ENCODE data around the gene FUT3. TPM values are rescaled to one million over a fixed set of nuclear protein-coding genes. Genes with fewer than 3 reads are reported as not detected.

Gene FUT3
- total RNA-seq, 2 experiments from 2014 or later, result not detected

DNA sequence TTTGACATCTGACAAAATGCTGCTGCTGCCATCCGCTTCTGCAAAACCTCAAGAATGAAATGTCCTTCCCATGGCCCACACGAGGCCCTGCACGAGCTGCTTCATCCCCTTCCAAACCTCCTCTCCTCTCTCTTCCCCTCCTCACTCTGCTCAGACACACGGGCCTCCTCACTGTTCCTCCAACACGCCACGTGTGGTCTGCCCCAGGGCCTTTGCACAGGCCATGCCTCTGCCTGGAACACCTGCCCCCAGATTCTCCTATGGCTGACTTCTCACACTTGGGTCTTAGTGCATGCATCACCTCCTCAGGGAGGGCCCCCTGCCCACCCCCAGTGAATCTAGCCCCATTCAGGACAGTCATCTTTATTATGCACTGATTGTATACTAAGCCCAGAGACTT lies 30.5 kb downstream of the FUT3 start:
- no peak for DNase-seq
- Mint-ChIP-seq H3K9me3 (ENCODE audit: low read depth) (no peaks in the 10 kb centered on the region), H3K4me3 (no peak overlapping the region), H3K4me1 (no peaks in the 10 kb centered on the region), H3K27ac (no peak overlapping the region), H3K27me3 (peaks cover 3% of the 10 kb centered on the region), H3K36me3 (no peaks in the 10 kb centered on the region)
- no peak for ATAC-seq
- CTCF ChIA-PET, result interaction anchor here (0.6 kb wide), 1 partner anchor 15 kb away, joined by 3 read pairs; no protein-coding TSS in a partner anchor

GRCh38 chr19:5818594-5818993 lies 32.7 kb downstream of the FUT3 start:
- DNase-seq (no peak), ATAC-seq (no peak)
- CTCF ChIA-PET, result interaction anchor here (0.7 kb wide), 1 partner anchor 11 kb away, joined by 3 read pairs; no protein-coding TSS in a partner anchor
- Mint-ChIP-seq H3K36me3 (no peaks in the 10 kb centered on the region), H3K27me3 (peaks cover 3% of the 10 kb centered on the region), H3K9me3 (ENCODE audit: low read depth) (no peaks in the 10 kb centered on the region), H3K27ac (no peak overlapping the region), H3K4me1 (no peaks in the 10 kb centered on the region), H3K4me3 (no peak overlapping the region)

GRCh38 chr19:5817218-5817617 lies 34.0 kb downstream of the FUT3 start:
- Mint-ChIP-seq H3K9me3 (ENCODE audit: low read depth) (no peaks in the 10 kb centered on the region), H3K27me3 (peaks cover 3% of the 10 kb centered on the region), H3K4me1 (no peaks in the 10 kb centered on the region), H3K27ac (no peak overlapping the region), H3K4me3 (no peak overlapping the region), H3K36me3 (no peaks in the 10 kb centered on the region)
- ATAC-seq, result no peak
- DNase-seq, result no peak
- CTCF ChIA-PET, result no interaction called here

- H3K4me1 Mint-ChIP-seq, result no peaks in the 10 kb centered on the region
- H3K36me3 Mint-ChIP-seq, result no peaks in the 10 kb centered on the region
- H3K9me3 Mint-ChIP-seq (ENCODE audit: low read depth), result no peaks in the 10 kb centered on the region
- CTCF ChIA-PET, result no interaction called here
- DNase-seq (no peak), ATAC-seq (no peak)
- peaks cover 3% of the 10 kb centered on the region for H3K27me3 Mint-ChIP-seq
- no peak overlapping the region for H3K4me3 Mint-ChIP-seq
- H3K27ac Mint-ChIP-seq, result no peak overlapping the region
Measured at GRCh38 chr19:5814852-5815246, 36.4 kb downstream of the FUT3 start.

DNA sequence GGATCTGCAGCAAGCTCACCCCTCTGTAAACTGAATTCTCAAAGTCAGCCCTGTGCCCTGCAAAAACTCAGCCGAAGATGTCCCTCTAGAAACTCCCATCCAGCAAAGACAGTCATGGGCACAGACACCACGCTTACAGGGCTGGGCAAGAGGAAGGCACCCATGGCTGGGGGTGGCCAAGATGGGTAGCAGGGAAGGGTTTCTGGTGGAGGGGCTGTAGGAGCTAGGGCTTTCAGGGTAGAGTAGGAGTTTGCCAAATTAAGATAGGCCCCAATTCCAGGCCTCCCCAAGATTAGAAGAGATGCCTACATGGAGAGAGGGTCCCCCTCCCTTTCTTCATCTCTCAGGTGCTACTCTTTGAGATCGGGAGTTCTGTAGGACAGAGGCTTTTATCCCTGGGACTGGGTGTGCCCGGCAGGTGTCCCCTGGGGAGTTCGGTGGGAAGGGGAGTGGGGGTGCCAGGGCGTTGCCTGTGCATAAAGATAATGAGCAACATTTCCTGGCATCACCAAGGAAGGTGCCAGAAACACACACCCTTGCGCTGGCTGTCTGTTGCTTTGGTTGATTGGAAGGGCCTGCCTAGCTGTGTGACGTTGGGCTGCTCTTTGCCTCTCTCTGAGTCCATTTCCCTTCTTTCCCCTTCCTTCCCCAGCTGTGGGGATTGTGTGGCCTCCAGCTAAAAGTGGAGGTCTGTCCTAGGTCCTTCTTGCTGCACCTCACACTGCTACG lies 37.0 kb downstream of the FUT3 start:
- CTCF ChIA-PET, result interaction anchor here (0.7 to 1.2 kb wide), 2 partner anchors 10 to 127 kb away, joined by 3 to 6 read pairs; no protein-coding TSS in a partner anchor

DNA sequence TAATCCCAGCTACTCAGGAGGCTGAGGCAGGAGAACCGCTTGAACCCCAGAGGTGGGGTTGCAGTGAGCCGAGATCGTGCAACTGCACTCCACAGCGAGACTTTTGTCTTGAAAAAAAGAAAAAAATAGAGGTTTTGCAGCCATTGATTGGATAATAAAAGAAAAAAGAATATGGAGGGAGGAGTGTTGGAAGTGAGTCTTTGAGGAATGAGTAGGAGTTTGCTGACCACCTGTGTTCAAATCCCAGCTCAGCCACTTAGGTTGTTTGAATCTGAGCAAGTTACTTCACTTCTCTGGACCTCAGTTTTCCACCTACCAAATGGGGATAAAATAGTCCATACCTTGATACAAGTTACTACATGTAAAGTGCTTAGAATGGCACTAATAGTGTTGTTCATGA lies 40.1 kb downstream of the FUT3 start:
- DNase-seq (no peak), ATAC-seq (no peak)
- H3K27me3 Mint-ChIP-seq, result peaks cover 14% of the 10 kb centered on the region
- no peaks in the 10 kb centered on the region for H3K4me1 Mint-ChIP-seq
- H3K4me3 Mint-ChIP-seq, result no peak overlapping the region
- no peak overlapping the region for H3K27ac Mint-ChIP-seq
- H3K9me3 Mint-ChIP-seq (ENCODE audit: low read depth), result no peaks in the 10 kb centered on the region
- CTCF ChIA-PET, result no interaction called here
- no peaks in the 10 kb centered on the region for H3K36me3 Mint-ChIP-seq

More for the DNA sequence above, 37.0 kb downstream of the FUT3 start:
- no peak for DNase-seq
- Mint-ChIP-seq H3K4me3 (no peak overlapping the region), H3K4me1 (no peaks in the 10 kb centered on the region), H3K27ac (no peak overlapping the region), H3K9me3 (ENCODE audit: low read depth) (no peaks in the 10 kb centered on the region), H3K36me3 (no peaks in the 10 kb centered on the region), H3K27me3 (peaks cover 3% of the 10 kb centered on the region)
- ATAC-seq, result no peak

GRCh38 chr19:5809469-5809868 lies 41.8 kb downstream of the FUT3 start:
- H3K4me3 Mint-ChIP-seq, result no peak overlapping the region
- peak; percentile 33 for DNase-seq
- H3K9me3 Mint-ChIP-seq (ENCODE audit: low read depth), result no peaks in the 10 kb centered on the region
- CTCF ChIA-PET, result no interaction called here
- peaks cover 2% of the 10 kb centered on the region for H3K4me1 Mint-ChIP-seq
- no peaks in the 10 kb centered on the region for H3K36me3 Mint-ChIP-seq
- peaks cover 23% of the 10 kb centered on the region for H3K27me3 Mint-ChIP-seq
- ATAC-seq, result no peak
- H3K27ac Mint-ChIP-seq, result no peak overlapping the region

DNA sequence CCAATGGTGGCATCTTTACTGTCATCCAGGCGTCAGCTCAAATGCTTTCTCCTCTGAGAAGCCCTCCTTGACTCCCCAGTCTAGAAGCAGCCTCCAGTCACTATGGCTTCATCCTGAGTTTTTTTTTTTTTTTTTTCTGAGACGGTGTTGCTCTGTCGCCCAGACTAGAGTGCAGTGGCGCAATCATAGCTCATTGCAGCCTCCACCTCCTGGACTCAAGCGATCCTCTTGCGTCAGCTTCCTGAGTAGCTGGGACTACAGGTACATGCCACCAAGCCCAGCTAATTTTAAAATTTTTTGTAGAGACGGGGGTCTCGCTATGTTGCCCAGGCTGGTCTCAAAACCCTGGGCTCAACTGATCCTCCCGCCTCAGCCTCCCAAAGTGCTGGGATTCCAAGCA lies 42.2 kb downstream of the FUT3 start:
- ATAC-seq (no peak), DNase-seq (no peak)
- no peak overlapping the region for H3K27ac Mint-ChIP-seq
- CTCF ChIA-PET, result interaction anchor here (0.7 to 1.4 kb wide), 2 partner anchors 81 to 214 kb away, joined by 3 to 4 read pairs; no protein-coding TSS in a partner anchor
- no peaks in the 10 kb centered on the region for H3K9me3 Mint-ChIP-seq (ENCODE audit: low read depth)
- peaks cover 6% of the 10 kb centered on the region for H3K4me1 Mint-ChIP-seq
- no peaks in the 10 kb centered on the region for H3K36me3 Mint-ChIP-seq
- H3K4me3 Mint-ChIP-seq, result no peak overlapping the region
- peaks cover 27% of the 10 kb centered on the region for H3K27me3 Mint-ChIP-seq

- ATAC-seq (no peak), DNase-seq (no peak)
- Mint-ChIP-seq H3K36me3 (no peaks in the 10 kb centered on the region), H3K27me3 (peaks cover 29% of the 10 kb centered on the region), H3K4me3 (no peak overlapping the region), H3K27ac (no peak overlapping the region), H3K4me1 (peaks cover 12% of the 10 kb centered on the region), H3K9me3 (ENCODE audit: low read depth) (no peaks in the 10 kb centered on the region)
- CTCF ChIA-PET, result interaction anchor here (0.5 to 1.4 kb wide), 3 partner anchors 11 to 215 kb away, joined by 3 to 4 read pairs (median 3); no protein-coding TSS in a partner anchor
Measured at GRCh38 chr19:5808120-5808816, 43.0 kb downstream of the FUT3 start.

- CTCF ChIA-PET, result interaction anchor here (0.6 kb wide), 1 partner anchor 1913 kb away, joined by 3 read pairs; no protein-coding TSS in a partner anchor
- DNase-seq (no peak), ATAC-seq (no peak)
- no peaks in the 10 kb centered on the region for H3K9me3 Mint-ChIP-seq (ENCODE audit: low read depth)
- H3K36me3 Mint-ChIP-seq, result no peaks in the 10 kb centered on the region
- no peak overlapping the region for H3K27ac Mint-ChIP-seq
- peaks cover 18% of the 10 kb centered on the region for H3K4me1 Mint-ChIP-seq
- no peak overlapping the region for H3K4me3 Mint-ChIP-seq
- H3K27me3 Mint-ChIP-seq, result peaks cover 35% of the 10 kb centered on the region
Measured at GRCh38 chr19:5806905-5807304, 44.3 kb downstream of the FUT3 start.

- H3K4me1 Mint-ChIP-seq, result peaks cover 19% of the 10 kb centered on the region
- H3K9me3 Mint-ChIP-seq (ENCODE audit: low read depth), result no peaks in the 10 kb centered on the region
- CTCF ChIA-PET, result no interaction called here
- no peak for DNase-seq
- no peak overlapping the region for H3K4me3 Mint-ChIP-seq
- H3K36me3 Mint-ChIP-seq, result no peaks in the 10 kb centered on the region
- H3K27me3 Mint-ChIP-seq, result peaks cover 38% of the 10 kb centered on the region
- ATAC-seq, result no peak
- no peak overlapping the region for H3K27ac Mint-ChIP-seq
Measured at GRCh38 chr19:5806133-5806489, 45.1 kb downstream of the FUT3 start.

GRCh38 chr19:5805462-5806132 lies 45.7 kb downstream of the FUT3 start:
- DNase-seq, result peak; percentile 65
- no peak for ATAC-seq
- Mint-ChIP-seq H3K4me3 (no peak overlapping the region), H3K36me3 (no peaks in the 10 kb centered on the region), H3K4me1 (peaks cover 19% of the 10 kb centered on the region), H3K9me3 (ENCODE audit: low read depth) (no peaks in the 10 kb centered on the region), H3K27me3 (peaks cover 40% of the 10 kb centered on the region), H3K27ac (no peak overlapping the region)
- CTCF ChIA-PET, result no interaction called here

All from activated CD8-positive, alpha-beta memory T cell treated with anti-CD3 and anti-CD28 coated beads, Interleukin-2, amount 10 ng/mL, durations not matched to agents 7 days and 5 days (primary cell).